HepG2 (cell line): Measurements from ENCODE around the gene DAPK3. TPM values are rescaled to one million over a fixed set of nuclear protein-coding genes. Genes with fewer than 3 reads are reported as not detected.
A peak's percentile ranks its signal among the peaks of the same experiment; 100 is the strongest.
"Not testable (repeated sequence)": the region's sequence is repeated elsewhere in the genome, so short reads cannot be mapped to it uniquely, and the experiment has no call there.

ENCODE experiments used
- ATAC-seq: fragments of 200-7000 bp; cut with Tn5 transposase; 3 replicates; pipeline ENCODE4 v1.9.1; 2020; ENCODE audit warnings: mild to moderate bottlenecking, moderate library complexity
- BruUV-seq: library from RNA; stranded (reverse); fragments of 400-500 nt; replicated peaks from 2 replicates; lab custom pipeline; 2021; lab: Mats Ljungman, UMichigan
- CTCF ChIA-PET: fragments of 300-600 bp; formaldehyde crosslinking; extraction: SDS; loops from one replicate; lab custom pipeline; 2021; ENCODE audit warnings: low total read pairs, inconsistent platforms, low intra/inter-chr PET ratio; lab: Yijun Ruan, JAX
- POLR2A ChIA-PET: fragments of 350-600 bp; sonication (Branson Sonifier 250); formaldehyde crosslinking; loops from one replicate; lab custom pipeline; 2020; ENCODE audit warnings: antibody characterized with exemption, inconsistent platforms; lab: Yijun Ruan, JAX
- DNase-seq: peaks from one replicate; pipeline ENCODE4 v3.0.0-alpha.2; 2015; ENCODE audit warnings: low spot score
- FAIRE-seq: peaks from 3 replicates; lab custom pipeline; 2011; peaks lifted over from hg19 to GRCh38; lab: Jason Lieb, UNC
- H2AFZ ChIP-seq: one replicate; pipeline ENCODE4 v1.6.1; 2011; ENCODE audit warnings: low read length, inconsistent platforms
- H3K27ac ChIP-seq: fragments of 300-600 bp; 3 replicates; pipeline ENCODE4 v1.8.0; 2011; ENCODE audit warnings: mixed run types, mild to moderate bottlenecking, mixed read lengths, low read length, inconsistent platforms; ENCODE audit not compliant: insufficient read depth; ENCODE audit errors: extremely low read length
- H3K27me3 ChIP-seq, 2 experiments: fragments of 200-600 bp in 1 of 2; 2 replicates in 1 of 2; 3 replicates in 1 of 2; pipeline versions ENCODE4 v1.6.0 to v1.8.0; 2011; ENCODE audit warnings: low read length in 2 of 2, mild to moderate bottlenecking in 2 of 2, moderate library complexity in 2 of 2, inconsistent platforms in 1 of 2; ENCODE audit not compliant: insufficient read depth in 2 of 2, control insufficient read depth in 1 of 2
- H3K36me3 ChIP-seq, 2 experiments: fragments of 200-600 bp in 1 of 2; replicated peaks in 1 of 2; 2 replicates in 1 of 2; 3 replicates in 1 of 2; pipeline versions ENCODE4 v1.5.1 to v1.8.0; 2011; ENCODE audit warnings: low read length in 2 of 2, inconsistent platforms in 1 of 2; ENCODE audit not compliant: insufficient read depth in 2 of 2, control insufficient read depth in 1 of 2
- H3K4me1 ChIP-seq: 2 replicates; pipeline ENCODE4 v1.5.1; 2012; ENCODE audit warnings: low read length, inconsistent platforms; ENCODE audit not compliant: insufficient read depth
- H3K4me2 ChIP-seq: 2 replicates; pipeline ENCODE4 v1.6.0; 2011; ENCODE audit warnings: low read depth, low read length, inconsistent platforms
- H3K4me3 ChIP-seq, 3 experiments: fragments of 200-600 bp in 1 of 3; sonication (generic), shearing (Covaris generic) in 1 of 3; replicated peaks in 1 of 3; 2 replicates each; pipeline ENCODE4 v1.5.1; 2011 to 2016; ENCODE audit warnings: low read length in 3 of 3, inconsistent platforms in 2 of 3, low read depth in 2 of 3, mild to moderate bottlenecking in 2 of 3, control low read depth in 1 of 3, mixed read lengths in 1 of 3; ENCODE audit not compliant: insufficient read depth in 1 of 3
- H3K79me2 ChIP-seq: one replicate; pipeline ENCODE4 v1.6.1; 2011; ENCODE audit warnings: low read length, inconsistent platforms; ENCODE audit not compliant: insufficient read depth
- H3K9ac ChIP-seq: 2 replicates; pipeline ENCODE4 v1.6.0; 2011; ENCODE audit warnings: mild to moderate bottlenecking, low read depth, low read length, inconsistent platforms; ENCODE audit not compliant: insufficient read depth
- H3K9me3 ChIP-seq: 2 replicates; pipeline ENCODE4 v1.5.1; 2012; ENCODE audit warnings: mild to moderate bottlenecking, low read length
- H4K20me1 ChIP-seq: 2 replicates; pipeline ENCODE4 v1.6.0; 2011; ENCODE audit warnings: inconsistent platforms, mild to moderate bottlenecking, low read length, moderate library complexity; ENCODE audit not compliant: insufficient read depth
- CBX1 ChIP-seq: IDR thresholded peaks from one replicate; pipeline ENCODE4 v1.6.1; 2016; ENCODE audit warnings: antibody characterized with exemption, low read depth
- DR1 ChIP-seq: sonication (generic); formaldehyde crosslinking; IDR thresholded peaks from 2 replicates; pipeline ENCODE4 v1.8.0; 2021; ENCODE audit warnings: mild to moderate bottlenecking, missing genetic modification reagents, inconsistent platforms
- MTA1 ChIP-seq: sonication (generic); formaldehyde crosslinking; IDR thresholded peaks from 2 replicates; pipeline ENCODE4 v1.4.0; 2020; ENCODE audit warnings: missing genetic modification reagents, mild to moderate bottlenecking, borderline replicate concordance
- TBX2 ChIP-seq: sonication (generic); formaldehyde crosslinking; IDR thresholded peaks from 2 replicates; pipeline ENCODE4 v1.5.0; 2020; ENCODE audit warnings: missing genetic modification reagents, mild to moderate bottlenecking, borderline replicate concordance
- ZSCAN29 ChIP-seq: sonication (generic); formaldehyde crosslinking; conservative IDR thresholded peaks from 2 replicates; pipeline ENCODE4 v1.4.0; 2020; ENCODE audit warnings: mild to moderate bottlenecking, missing genetic modification reagents
- WGBS: methylation state at CpG from one replicate; pipeline ENCODE4 v1.1.6; 2017; ENCODE audit warnings: low lambda C conversion rate; 5-methylcytosine and 5-hydroxymethylcytosine counted together
- in situ Hi-C: cut with HindIII; loops from 2 replicates; pipeline ENCODE4 v1.10.0; 2017; ENCODE audit warnings: low pct_unique_long_range_greater_than_20kb; ENCODE audit not compliant: extremely low pct_ligation_motif_present
- intact Hi-C: fragments of 100-400 bp; cut with micrococcal nuclease; formaldehyde crosslinking; loops from one replicate; pipeline ENCODE4 v1.10.0; 2022; ENCODE audit not compliant: unreplicated experiment
- polyA plus RNA-seq, 8 experiments: library from polyadenylated mRNA; depleted of rRNA in 3 of 8; stranded (reverse) in 7 of 8; unstranded in 1 of 8; fragments of >200 nt; fragmentation: Illumina TruSeq in 4 of 8; extraction: Trizol in 4 of 8; gene quantifications; 2 replicates each; pipeline versions ENCODE4 v1.2.1 to v1.2.3, GENCODE V29; 2011 to 2016; ENCODE audit warnings: low read depth in 4 of 8, missing spikeins in 1 of 8, mixed read lengths in 1 of 8; ENCODE audit not compliant: insufficient read depth in 1 of 8
- total RNA-seq, 5 experiments: library from RNA; depleted of rRNA; stranded (reverse); fragments of >200 nt; fragmentation: Illumina TruSeq; extraction: Trizol; gene quantifications; 2 replicates each; pipeline ENCODE4 v1.2.3, GENCODE V29; 2016; ENCODE audit warnings: low read depth in 1 of 5
- TF ChIP-seq, protein P1 (sequence below): sonication (generic); formaldehyde crosslinking; IDR thresholded peaks from 2 replicates; pipeline ENCODE4 v1.4.0; 2020; ENCODE audit warnings: missing genetic modification reagents, low read depth, mild to moderate bottlenecking, borderline replicate concordance
- TF ChIP-seq, protein P2 (sequence below): sonication (generic); formaldehyde crosslinking; IDR thresholded peaks from 2 replicates; pipeline ENCODE4 v1.5.0; 2020; ENCODE audit warnings: missing genetic modification reagents

The DAPK3 gene
- total and polyA plus RNA-seq, 2 of the 13 experiments (the other 11 are each of a cell fraction or from before 2014, with no cell fraction given), result 30.5 to 37.3 TPM

DNA sequence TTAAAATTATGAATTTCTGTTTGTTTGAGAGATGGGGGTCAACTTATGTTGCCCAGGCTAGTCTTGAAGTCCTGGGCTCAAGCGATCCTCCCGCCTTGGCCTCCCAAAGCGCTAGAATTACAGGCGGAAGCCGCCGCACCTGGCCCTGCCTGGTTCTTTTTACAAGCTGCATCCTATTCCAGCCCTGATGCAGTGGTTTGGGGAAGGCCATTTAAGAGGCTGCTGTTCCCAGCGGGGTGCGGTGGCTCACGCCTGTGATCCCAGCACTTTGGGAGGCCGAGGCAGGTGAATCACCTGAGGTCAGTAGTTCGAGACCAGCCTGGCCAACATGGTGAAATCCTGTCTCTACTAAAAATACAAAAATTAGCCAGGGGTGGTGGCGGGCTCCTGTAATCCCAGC lies 2.9 kb downstream of the DAPK3 start:
- Histone ChIP-seq H3K79me2 (peaks cover 26% of the 10 kb centered on the region), H4K20me1 (peaks cover 16% of the 10 kb centered on the region), H3K27ac (peak overlapping the region; percentile 60), H3K4me1 (peaks cover 28% of the 10 kb centered on the region), H3K36me3 (peaks cover 25 to 33% of the 10 kb centered on the region in 2 experiments; a peak in 4 of 5 replicates)
- FAIRE-seq, H3K4me2 ChIP-seq, H3K27me3 ChIP-seq, H2AFZ ChIP-seq, in situ Hi-C loops, H3K9me3 ChIP-seq, CTCF ChIA-PET, BruUV-seq, H3K4me3 ChIP-seq, H3K9ac ChIP-seq, DNase-seq, ATAC-seq: not testable (repeated sequence)
- TF ChIP-seq TBX2 (CRISPR knock-in tag), result peak; percentile 3; the same call in 1 of the 2 replicates
- 95% methylated on average over 12 of the region's 12 CpGs for WGBS
- POLR2A ChIA-PET, result interaction anchor here (1.6 to 3.4 kb wide), 6 partner anchors 11 to 206 kb away, joined by 5 to 56 read pairs (median 12); partner anchors contain the start of genes EEF2 and MRPL54
- intact Hi-C loops, result loop anchor here (5.0 kb wide), 1 partner anchor 111 kb away; no protein-coding TSS in a partner anchor

DNA sequence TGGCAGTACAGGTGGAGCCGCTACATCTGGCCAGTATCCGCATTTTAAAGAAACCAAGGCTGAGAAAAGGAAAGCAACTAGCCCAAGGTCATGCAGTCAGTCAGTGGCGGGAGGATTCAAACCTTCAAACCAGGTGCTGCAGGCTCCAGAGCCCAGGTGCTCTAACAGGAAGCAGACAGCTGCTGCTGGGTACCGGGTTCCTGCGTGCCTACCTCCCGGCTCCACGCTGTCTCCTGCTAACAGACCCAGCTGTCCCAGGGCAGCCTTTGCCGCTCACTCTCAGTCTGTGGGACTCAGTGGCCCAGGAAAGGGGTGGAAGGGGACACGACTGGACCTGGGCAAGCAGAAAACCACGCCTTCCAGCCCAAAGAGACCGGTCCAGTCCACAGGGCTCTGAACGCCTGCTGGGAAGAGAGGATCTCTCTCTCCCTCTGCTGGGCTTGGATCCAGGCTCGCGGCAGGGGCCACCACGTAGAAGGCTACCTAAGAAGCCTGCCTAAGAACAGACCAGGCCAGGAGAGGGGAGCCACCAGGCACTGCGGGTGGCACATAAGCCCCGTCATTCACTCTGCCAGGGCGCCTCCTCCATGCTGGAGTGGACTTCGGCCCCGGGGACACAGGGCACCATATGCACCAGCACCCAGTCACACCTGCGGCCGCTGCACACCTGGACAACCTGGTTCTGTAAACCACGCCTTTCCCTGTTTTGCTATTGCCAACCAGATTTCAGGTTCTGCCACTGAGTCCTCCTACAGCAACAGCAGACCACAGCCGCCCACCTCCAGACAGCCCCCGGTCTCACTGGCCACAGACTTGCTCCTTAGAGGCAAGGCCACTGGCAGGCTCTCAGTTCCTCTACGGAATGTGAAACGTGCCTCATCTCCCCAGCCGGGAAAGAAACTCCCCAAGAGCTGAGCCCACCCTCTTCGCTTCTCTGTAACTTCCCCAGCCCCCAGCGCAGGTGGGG lies 4.6 kb downstream of the DAPK3 start:
- intact Hi-C loops, result loop anchor here (5.0 kb wide), 1 partner anchor 109 kb away; no protein-coding TSS in a partner anchor
- H4K20me1 ChIP-seq, result peaks cover 16% of the 10 kb centered on the region
- no peak for FAIRE-seq
- no peak for ATAC-seq
- peaks cover 23% of the 10 kb centered on the region for H3K4me1 ChIP-seq
- POLR2A ChIA-PET, result interaction anchor here (3.4 kb wide), 1 partner anchor 17 kb away, joined by 56 read pairs; the partner anchor contains the start of gene EEF2
- no peak overlapping the region for H3K27ac ChIP-seq
- CTCF ChIA-PET, result no interaction called here
- in situ Hi-C loops, result no loop called here
- no peaks in the 10 kb centered on the region; a peak in 1 of 5 replicates for H3K27me3 ChIP-seq
- peaks cover 26% of the 10 kb centered on the region for H3K79me2 ChIP-seq
- H3K4me2 ChIP-seq, result no peak overlapping the region
- WGBS, result 81% methylated on average over 12 of the region's 30 CpGs
- H3K9me3 ChIP-seq, result no peaks in the 10 kb centered on the region
- H3K36me3 ChIP-seq, result peaks cover 29 to 43% of the 10 kb centered on the region in 2 experiments; a peak in 4 of 5 replicates
- BruUV-seq, result no TSS peak
- H3K9ac ChIP-seq, result no peak overlapping the region
- H3K4me3 ChIP-seq, result no peak overlapping the region
- no peak overlapping the region for H2AFZ ChIP-seq
- no peak for DNase-seq
- TF ChIP-seq ZSCAN29 (CRISPR knock-in tag) (no peak), MTA1 (CRISPR knock-in tag) (0 out of 2 replicates have a peak, but pooled peaks have one; percentile 19), CBX1 (no peak), DR1 (CRISPR knock-in tag) (0 out of 2 replicates have a peak, but pooled peaks have one; percentile 12)
- TF ChIP-seq, protein P1, sequence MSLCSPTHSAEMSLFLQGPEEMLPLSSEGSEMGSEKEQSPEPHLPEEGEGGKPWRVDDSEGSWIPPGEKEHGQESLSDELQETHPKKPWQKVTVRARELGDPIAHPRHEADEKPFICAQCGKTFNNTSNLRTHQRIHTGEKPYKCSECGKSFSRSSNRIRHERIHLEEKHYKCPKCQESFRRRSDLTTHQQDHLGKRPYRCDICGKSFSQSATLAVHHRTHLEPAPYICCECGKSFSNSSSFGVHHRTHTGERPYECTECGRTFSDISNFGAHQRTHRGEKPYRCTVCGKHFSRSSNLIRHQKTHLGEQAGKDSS, result no peak
- TF ChIP-seq, protein P2, sequence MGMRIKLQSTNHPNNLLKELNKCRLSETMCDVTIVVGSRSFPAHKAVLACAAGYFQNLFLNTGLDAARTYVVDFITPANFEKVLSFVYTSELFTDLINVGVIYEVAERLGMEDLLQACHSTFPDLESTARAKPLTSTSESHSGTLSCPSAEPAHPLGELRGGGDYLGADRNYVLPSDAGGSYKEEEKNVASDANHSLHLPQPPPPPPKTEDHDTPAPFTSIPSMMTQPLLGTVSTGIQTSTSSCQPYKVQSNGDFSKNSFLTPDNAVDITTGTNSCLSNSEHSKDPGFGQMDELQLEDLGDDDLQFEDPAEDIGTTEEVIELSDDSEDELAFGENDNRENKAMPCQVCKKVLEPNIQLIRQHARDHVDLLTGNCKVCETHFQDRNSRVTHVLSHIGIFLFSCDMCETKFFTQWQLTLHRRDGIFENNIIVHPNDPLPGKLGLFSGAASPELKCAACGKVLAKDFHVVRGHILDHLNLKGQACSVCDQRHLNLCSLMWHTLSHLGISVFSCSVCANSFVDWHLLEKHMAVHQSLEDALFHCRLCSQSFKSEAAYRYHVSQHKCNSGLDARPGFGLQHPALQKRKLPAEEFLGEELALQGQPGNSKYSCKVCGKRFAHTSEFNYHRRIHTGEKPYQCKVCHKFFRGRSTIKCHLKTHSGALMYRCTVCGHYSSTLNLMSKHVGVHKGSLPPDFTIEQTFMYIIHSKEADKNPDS, result no peak
